Stomach (tissue), 9 donors: ENCODE results near the gene PSENEN. TPM values are rescaled to one million over a fixed set of nuclear protein-coding genes. Genes with fewer than 3 reads are reported as not detected.

Experiments used
- DNase-seq, 2 donors: peaks; one replicate each; pipeline versions ENCODE4 v3.0.0 to v3.0.0-alpha.2; 2013 to 2019
- H3K27ac ChIP-seq, 5 donors: fragments of 200-600 bp in 4 of 5; sonication (generic) in 4 of 5; one replicate each; pipeline ENCODE4 v1.5.1; 2013 to 2019; ENCODE audit warnings: mild to moderate bottlenecking in 1 of 5, moderate library complexity in 1 of 5
- H3K27me3 ChIP-seq, 3 donors: fragments of 200-600 bp; sonication (generic); one replicate each; pipeline ENCODE4 v1.5.1; 2017 to 2019; ENCODE audit warnings: mixed run types in 1 of 3
- H3K36me3 ChIP-seq, 4 donors: fragments of 200-600 bp; sonication (generic); 1 replicate in 3 of 4; 2 replicates in 1 of 4; pipeline ENCODE4 v1.5.1; 2016 to 2019
- H3K4me1 ChIP-seq, 4 donors: fragments of 200-600 bp; sonication (generic); one replicate each; pipeline ENCODE4 v1.5.1; 2016 to 2019
- H3K4me3 ChIP-seq, 4 donors: fragments of 200-600 bp; sonication (generic) in 3 of 4; one replicate each; pipeline ENCODE4 v1.5.1; 2016 to 2019; ENCODE audit warnings: mild to moderate bottlenecking in 1 of 4
- H3K9me3 ChIP-seq, 4 donors: fragments of 200-600 bp; sonication (generic); one replicate each; pipeline ENCODE4 v1.5.1; 2016 to 2019
- CTCF ChIP-seq, 7 experiments: fragments of 450-650 bp in 4 of 7; fragments of 200-600 bp in 3 of 7; sonication (generic) in 3 of 7; IDR thresholded peaks; one replicate each; pipeline ENCODE4 v1.5.1; 2016 to 2019; ENCODE audit warnings: antibody characterized with exemption in 7 of 7, control low read depth in 2 of 7, mild to moderate bottlenecking in 1 of 7
- EP300 ChIP-seq: sonication (generic); formaldehyde crosslinking; IDR thresholded peaks from one replicate; pipeline ENCODE4 v1.6.1; 2017; ENCODE audit warnings: antibody characterized with exemption
- POLR2A ChIP-seq, 4 donors: fragments of 450-650 bp; IDR thresholded peaks; one replicate each; pipeline ENCODE4 v1.6.1; 2016; ENCODE audit warnings: antibody characterized with exemption in 4 of 4, control low read depth in 2 of 4, mild to moderate bottlenecking in 1 of 4, moderate library complexity in 1 of 4
- POLR2AphosphoS5 ChIP-seq, 3 donors: sonication (generic); formaldehyde crosslinking; IDR thresholded peaks; one replicate each; pipeline ENCODE4 v1.6.1; 2016; ENCODE audit warnings: antibody characterized with exemption in 3 of 3
- WGBS, 5 donors: extraction: QIAGEN DNeasy Blood & Tissue Kit in 3 of 5; methylation state at CpG; one replicate each; pipeline versions ENCODE4 v1.1.5 to v1.1.7; 2013 to 2018; 5-methylcytosine and 5-hydroxymethylcytosine counted together
- intact Hi-C: fragments of 100-400 bp; cut with DNase I; formaldehyde crosslinking; loops from one replicate; pipeline ENCODE4 v1.15.1; 2023; ENCODE audit warnings: low total_unique reads
- polyA plus RNA-seq, 3 donors: library from polyadenylated mRNA; stranded (reverse); fragments of 200-250 nt; gene quantifications; one replicate each; pipeline ENCODE4 v1.2.3, GENCODE V29; 2013
- total RNA-seq, 5 donors: library from RNA; depleted of rRNA; stranded (reverse); fragments of >200 nt; gene quantifications; one replicate each; pipeline versions ENCODE4 v1.1.0 to v1.2.3, GENCODE V29; 2014 to 2016
- donor health status: healthy with polysubstance abuse.
- donor health status: Bipolar disorder and iron deficiency.
- donor health status: healthy.

The PSENEN gene
- total and polyA plus RNA-seq, 8 donors = 9.3 to 101 (median 50.4) TPM; not detected in 1

- intact Hi-C loops = no loop called here
- Histone ChIP-seq H3K27ac (peak overlapping the region in 2 of 5 donors; percentile 56 to 93), H3K9me3 (no peaks in the 10 kb centered on the region), H3K4me1 (peaks cover 15 to 41% (median 25%) of the 10 kb centered on the region in 4 donors), H3K27me3 (no peaks in the 10 kb centered on the region), H3K4me3 (no peak overlapping the region), H3K36me3 (peaks cover 35 to 64% (median 62%) of the 10 kb centered on the region in 4 donors)
- no peak for TF ChIP-seq POLR2A (IDR thresholded peaks at IDR 0.05)
- TF ChIP-seq CTCF (IDR thresholded peaks at IDR 0.05) = no peak
- no peak for TF ChIP-seq EP300
- no peak for TF ChIP-seq POLR2AphosphoS5 (IDR thresholded peaks at IDR 0.05)
- DNase-seq = no peak
- WGBS, 5 donors = 59 to 84% (median 75%) methylated on average over 2 of the region's 2 CpGs
Observed at GRCh38 chr19:35738887-35739229, 6.6 kb upstream of the PSENEN start.

- peaks cover 21 to 47% (median 32%) of the 10 kb centered on the region in 4 donors for H3K4me1 ChIP-seq
- peak in 1 of 2 donors; percentile 21 for DNase-seq
- intact Hi-C loops = no loop called here
- no peak for TF ChIP-seq POLR2A (IDR thresholded peaks at IDR 0.05)
- TF ChIP-seq EP300 = no peak
- no peak for TF ChIP-seq POLR2AphosphoS5 (IDR thresholded peaks at IDR 0.05)
- TF ChIP-seq CTCF (IDR thresholded peaks at IDR 0.05) = no peak
- H3K27me3 ChIP-seq = no peaks in the 10 kb centered on the region
- peaks cover 34 to 59% (median 56%) of the 10 kb centered on the region in 4 donors for H3K36me3 ChIP-seq
- peak overlapping the region in 4 of 5 donors; percentile 81 to 93 (median 92) for H3K27ac ChIP-seq
- 65 to 75% (median 68%) methylated on average over 17 to 29 of the region's 29 CpGs for WGBS, 5 donors
- no peaks in the 10 kb centered on the region for H3K9me3 ChIP-seq
- peak overlapping the region; percentile 51 to 68 (median 60) for H3K4me3 ChIP-seq
Observed at GRCh38 chr19:35739275-35740107, 6.0 kb upstream of the PSENEN start.

- no peaks in the 10 kb centered on the region for H3K9me3 ChIP-seq
- intact Hi-C loops = no loop called here
- no peak for TF ChIP-seq CTCF (IDR thresholded peaks at IDR 0.05)
- TF ChIP-seq EP300 = no peak
- no peak for TF ChIP-seq POLR2AphosphoS5 (IDR thresholded peaks at IDR 0.05)
- TF ChIP-seq POLR2A (IDR thresholded peaks at IDR 0.05) = no peak
- DNase-seq = no peak
- peak overlapping the region; percentile 80 to 93 (median 91) for H3K27ac ChIP-seq
- no peaks in the 10 kb centered on the region for H3K27me3 ChIP-seq
- peaks cover 30 to 53% (median 50%) of the 10 kb centered on the region in 4 donors for H3K36me3 ChIP-seq
- peak overlapping the region; percentile 51 to 68 (median 60) for H3K4me3 ChIP-seq
- H3K4me1 ChIP-seq = peaks cover 23 to 50% (median 34%) of the 10 kb centered on the region in 4 donors
- 0 to 6% (median 3%) methylated on average over 11 to 16 of the region's 16 CpGs for WGBS, 5 donors
Observed at GRCh38 chr19:35740108-35740422, 5.4 kb upstream of the PSENEN start.

GRCh38 chr19:35740423-35741202, 4.8 kb upstream of the PSENEN start:
- H3K27ac ChIP-seq = peak overlapping the region; percentile 81 to 93 (median 91)
- peak; percentile 98 to 99 for DNase-seq
- intact Hi-C loops = no loop called here
- peak in 1 of 7 experiments; percentile 9 for TF ChIP-seq CTCF (IDR thresholded peaks at IDR 0.05)
- peak; percentile 46 to 79 (median 66) for TF ChIP-seq POLR2AphosphoS5 (IDR thresholded peaks at IDR 0.05)
- TF ChIP-seq EP300 = peak; percentile 80
- no peak for TF ChIP-seq POLR2A (IDR thresholded peaks at IDR 0.05)
- no peaks in the 10 kb centered on the region for H3K27me3 ChIP-seq
- H3K9me3 ChIP-seq = no peaks in the 10 kb centered on the region
- H3K4me3 ChIP-seq = peak overlapping the region; percentile 51 to 68 (median 60)
- 0 to 2% (median 1%) methylated on average over 41 to 63 of the region's 63 CpGs for WGBS, 5 donors
- peaks cover 23 to 51% (median 34%) of the 10 kb centered on the region in 4 donors for H3K4me1 ChIP-seq
- peaks cover 28 to 48% (median 45%) of the 10 kb centered on the region in 4 donors for H3K36me3 ChIP-seq
